ENCODE results near the gene TSR1. TPM values are rescaled to one million over a fixed set of nuclear protein-coding genes. Genes with fewer than 3 reads are reported as not detected.
A peak's percentile ranks its signal among the peaks of the same experiment; 100 is the strongest.

Gene TSR1
- total and polyA plus RNA-seq, 9 of the 15 experiments (the other 6 are each of a cell fraction or from before 2014, with no cell fraction given) = 16.4 to 87.5 (median 55.2) TPM

DNA sequence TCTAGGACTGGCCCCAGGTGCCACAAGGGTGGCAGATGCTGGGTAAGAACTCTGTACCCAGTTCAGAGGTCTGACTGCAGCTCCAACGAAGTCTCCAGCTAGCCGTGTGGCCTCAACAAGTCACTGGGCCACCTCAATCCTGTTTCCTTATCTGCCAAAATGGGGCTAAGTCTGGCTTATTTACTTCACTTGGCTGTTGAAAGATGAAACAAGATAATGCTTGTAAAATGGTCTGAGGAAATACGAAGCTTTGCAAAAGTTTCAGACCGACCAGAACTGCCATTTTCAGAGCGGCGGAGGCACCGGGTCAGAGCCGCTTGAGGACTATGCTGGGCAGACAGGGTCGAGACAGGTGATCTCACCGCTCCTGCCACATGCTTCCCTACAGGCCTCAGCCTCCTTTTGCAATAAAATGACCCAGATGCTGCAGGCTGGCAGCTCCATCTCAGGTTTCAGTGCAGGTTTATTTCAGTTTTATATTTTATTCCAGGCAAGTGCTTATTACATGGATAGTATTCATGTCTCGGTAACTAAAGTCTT lies 47.4 kb upstream of the TSR1 start (continued):
- no peak for TF ChIP-seq ZNF212 (CRISPR knock-in tag; IDR thresholded peaks at IDR 0.05)
- no peak for TF ChIP-seq NR2C2 (CRISPR knock-in tag; IDR thresholded peaks at IDR 0.05)
- 0 out of 2 replicates have a peak, but pooled peaks have one; percentile 11 for TF ChIP-seq NR2C2 (tag; IDR thresholded peaks at IDR 0.05)
- TF ChIP-seq EP300 (IDR thresholded peaks at IDR 0.05; ENCODE audit: low read length) = 0 out of 2 replicates have a peak, but pooled peaks have one; percentile 15
- TF ChIP-seq ZNF354B (CRISPR knock-in tag; IDR thresholded peaks at IDR 0.05) = no peak
- TF ChIP-seq, protein P1, sequence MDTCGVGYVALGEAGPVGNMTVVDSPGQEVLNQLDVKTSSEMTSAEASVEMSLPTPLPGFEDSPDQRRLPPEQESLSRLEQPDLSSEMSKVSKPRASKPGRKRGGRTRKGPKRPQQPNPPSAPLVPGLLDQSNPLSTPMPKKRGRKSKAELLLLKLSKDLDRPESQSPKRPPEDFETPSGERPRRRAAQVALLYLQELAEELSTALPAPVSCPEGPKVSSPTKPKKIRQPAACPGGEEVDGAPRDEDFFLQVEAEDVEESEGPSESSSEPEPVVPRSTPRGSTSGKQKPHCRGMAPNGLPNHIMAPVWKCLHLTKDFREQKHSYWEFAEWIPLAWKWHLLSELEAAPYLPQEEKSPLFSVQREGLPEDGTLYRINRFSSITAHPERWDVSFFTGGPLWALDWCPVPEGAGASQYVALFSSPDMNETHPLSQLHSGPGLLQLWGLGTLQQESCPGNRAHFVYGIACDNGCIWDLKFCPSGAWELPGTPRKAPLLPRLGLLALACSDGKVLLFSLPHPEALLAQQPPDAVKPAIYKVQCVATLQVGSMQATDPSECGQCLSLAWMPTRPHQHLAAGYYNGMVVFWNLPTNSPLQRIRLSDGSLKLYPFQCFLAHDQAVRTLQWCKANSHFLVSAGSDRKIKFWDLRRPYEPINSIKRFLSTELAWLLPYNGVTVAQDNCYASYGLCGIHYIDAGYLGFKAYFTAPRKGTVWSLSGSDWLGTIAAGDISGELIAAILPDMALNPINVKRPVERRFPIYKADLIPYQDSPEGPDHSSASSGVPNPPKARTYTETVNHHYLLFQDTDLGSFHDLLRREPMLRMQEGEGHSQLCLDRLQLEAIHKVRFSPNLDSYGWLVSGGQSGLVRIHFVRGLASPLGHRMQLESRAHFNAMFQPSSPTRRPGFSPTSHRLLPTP (IDR thresholded peaks at IDR 0.05; ENCODE audit: borderline replicate concordance, extremely low read depth, insufficient read length) = no peak
- no peak for TF ChIP-seq CAMTA2 (CRISPR knock-in tag; conservative IDR thresholded peaks at IDR 0.05)
- no peak for TF ChIP-seq ZNF766 (CRISPR knock-in tag; conservative IDR thresholded peaks at IDR 0.05)
- peak; percentile 55; the same call in 1 of the 2 replicates for TF ChIP-seq L3MBTL2 (IDR thresholded peaks at IDR 0.05)
- TF ChIP-seq ZBTB8A (IDR thresholded peaks at IDR 0.05; ENCODE audit: partially characterized antibody) = no peak
- TF ChIP-seq, protein P2, sequence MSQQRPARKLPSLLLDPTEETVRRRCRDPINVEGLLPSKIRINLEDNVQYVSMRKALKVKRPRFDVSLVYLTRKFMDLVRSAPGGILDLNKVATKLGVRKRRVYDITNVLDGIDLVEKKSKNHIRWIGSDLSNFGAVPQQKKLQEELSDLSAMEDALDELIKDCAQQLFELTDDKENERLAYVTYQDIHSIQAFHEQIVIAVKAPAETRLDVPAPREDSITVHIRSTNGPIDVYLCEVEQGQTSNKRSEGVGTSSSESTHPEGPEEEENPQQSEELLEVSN (IDR thresholded peaks at IDR 0.05; ENCODE audit: borderline replicate concordance in 1 of 2, extremely low read depth in 1 of 2, insufficient read depth in 1 of 2, insufficient read length in 1 of 2, low read depth in 1 of 2, low read length in 1 of 2, poor library complexity in 1 of 2, severe bottlenecking in 1 of 2) = no peak
- TF ChIP-seq, protein P3, sequence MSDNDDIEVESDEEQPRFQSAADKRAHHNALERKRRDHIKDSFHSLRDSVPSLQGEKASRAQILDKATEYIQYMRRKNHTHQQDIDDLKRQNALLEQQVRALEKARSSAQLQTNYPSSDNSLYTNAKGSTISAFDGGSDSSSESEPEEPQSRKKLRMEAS (CRISPR knock-in tag; IDR thresholded peaks at IDR 0.05) = 0 out of 2 replicates have a peak, but pooled peaks have one; percentile 26
- TF ChIP-seq RB1 (IDR thresholded peaks at IDR 0.05; ENCODE audit: low read depth) = no peak
- 0 out of 2 replicates have a peak, but pooled peaks have one; percentile 7 for TF ChIP-seq TCF3 (CRISPR knock-in tag; IDR thresholded peaks at IDR 0.05)
- 0 out of 2 replicates have a peak, but pooled peaks have one; percentile 28 for TF ChIP-seq SMAD4 (CRISPR knock-in tag; conservative IDR thresholded peaks at IDR 0.05)
- TF ChIP-seq YY1 (IDR thresholded peaks at IDR 0.05; ENCODE audit: borderline replicate concordance in 1 of 3, control insufficient read depth in 1 of 3, extremely low read depth in 1 of 3, insufficient read depth in 3 of 3, insufficient read length in 1 of 3, insufficient replicate concordance in 2 of 3, low read depth in 1 of 3, low read length in 2 of 3) = peak in 1 of 3 experiments; percentile 5
- TF ChIP-seq, protein P4, sequence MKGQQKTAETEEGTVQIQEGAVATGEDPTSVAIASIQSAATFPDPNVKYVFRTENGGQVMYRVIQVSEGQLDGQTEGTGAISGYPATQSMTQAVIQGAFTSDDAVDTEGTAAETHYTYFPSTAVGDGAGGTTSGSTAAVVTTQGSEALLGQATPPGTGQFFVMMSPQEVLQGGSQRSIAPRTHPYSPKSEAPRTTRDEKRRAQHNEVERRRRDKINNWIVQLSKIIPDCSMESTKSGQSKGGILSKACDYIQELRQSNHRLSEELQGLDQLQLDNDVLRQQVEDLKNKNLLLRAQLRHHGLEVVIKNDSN (CRISPR knock-in tag; IDR thresholded peaks at IDR 0.05) = no peak
- TF ChIP-seq E2F3 (CRISPR knock-in tag; IDR thresholded peaks at IDR 0.05) = no peak
- TF ChIP-seq FOXA3 (CRISPR knock-in tag; conservative IDR thresholded peaks at IDR 0.05 in 1 of 2, IDR thresholded peaks at IDR 0.05 in 1 of 2) = peak in 1 of 2 experiments; percentile 59; a peak in 2 of 4 replicates
